OCI-LY7 (cell line): Measurements from ENCODE around the gene LSAMP. TPM values are rescaled to one million over a fixed set of nuclear protein-coding genes. Genes with fewer than 3 reads are reported as not detected.
"Not testable (repeated sequence)": the region's sequence is repeated elsewhere in the genome, so short reads cannot be mapped to it uniquely, and the experiment has no call there.

Experiments
- BruUV-seq: library from RNA; stranded (reverse); fragments of 400-500 nt; replicated peaks from 2 replicates; lab custom pipeline; 2021; lab: Mats Ljungman, UMichigan
- CTCF ChIA-PET: fragments of 300-600 bp; sonication (Branson Sonifier 250); formaldehyde crosslinking; loops from one replicate; lab custom pipeline; 2022; ENCODE audit warnings: antibody characterized with exemption; ENCODE audit not compliant: unreplicated experiment; lab: Charles Lee
- POLR2A ChIA-PET: fragments of 300-600 bp; sonication (Branson Sonifier 250); formaldehyde crosslinking; loops from one replicate; lab custom pipeline; 2022; ENCODE audit warnings: antibody characterized with exemption; lab: Charles Lee
- DNase-seq: peaks from one replicate; pipeline ENCODE4 v3.0.0-alpha.2; 2015; ENCODE audit warnings: low spot score
- H2AFZ ChIP-seq: fragments of 200-600 bp; sonication (generic), shearing (Covaris generic); 2 replicates; pipeline ENCODE4 v1.6.1; 2014; ENCODE audit warnings: mild to moderate bottlenecking, antibody characterized with exemption, low read length, moderate library complexity
- H3K27ac ChIP-seq: fragments of 200-600 bp; sonication (generic); 2 replicates; pipeline ENCODE4 v1.5.1; 2014; ENCODE audit warnings: mixed run types, low read depth, mild to moderate bottlenecking, moderate library complexity, low read length, inconsistent platforms; ENCODE audit not compliant: poor library complexity, severe bottlenecking
- H3K36me3 ChIP-seq: fragments of 200-600 bp; sonication (generic); 2 replicates; pipeline ENCODE4 v1.6.1; 2014; ENCODE audit warnings: mild to moderate bottlenecking, antibody characterized with exemption, low read length, moderate library complexity, mixed read lengths; ENCODE audit not compliant: insufficient read depth
- H3K4me1 ChIP-seq: fragments of 200-600 bp; sonication (generic); 2 replicates; pipeline ENCODE4 v1.5.1; 2014; ENCODE audit warnings: mild to moderate bottlenecking, low read length; ENCODE audit not compliant: insufficient read depth, poor library complexity, severe bottlenecking
- H3K4me2 ChIP-seq: fragments of 200-600 bp; sonication (generic); 2 replicates; pipeline ENCODE4 v1.6.1; 2014; ENCODE audit warnings: mild to moderate bottlenecking, low read length
- H3K4me3 ChIP-seq: fragments of 200-600 bp; sonication (generic); 2 replicates; pipeline ENCODE4 v1.5.1; 2014; ENCODE audit warnings: mild to moderate bottlenecking, low read depth, low read length; ENCODE audit not compliant: poor library complexity, severe bottlenecking
- H3K79me2 ChIP-seq: fragments of 200-600 bp; sonication (generic); 2 replicates; pipeline ENCODE4 v1.6.1; 2016; ENCODE audit warnings: low read depth, mild to moderate bottlenecking, low read length, moderate library complexity, mixed read lengths; ENCODE audit not compliant: insufficient read depth
- H3K9me2 ChIP-seq: fragments of 200-600 bp; sonication (generic); 2 replicates; pipeline ENCODE4 v1.6.1; 2016; ENCODE audit warnings: mild to moderate bottlenecking, low read length, mixed read lengths; ENCODE audit not compliant: insufficient read depth
- H3K9me3 ChIP-seq: fragments of 200-600 bp; sonication (generic); 2 replicates; pipeline ENCODE4 v1.6.1; 2014; ENCODE audit warnings: mild to moderate bottlenecking, mixed run types, low read length, mixed read lengths
- H4K20me1 ChIP-seq: fragments of 200-600 bp; sonication (generic); 2 replicates; pipeline ENCODE4 v1.6.1; 2014; ENCODE audit warnings: mild to moderate bottlenecking, antibody characterized with exemption, low read length, moderate library complexity, mixed read lengths; ENCODE audit not compliant: insufficient read depth
- CTCF ChIP-seq: fragments of 200-600 bp; sonication (generic); conservative IDR thresholded peaks from 2 replicates; pipeline ENCODE4 v1.5.1; 2014; ENCODE audit warnings: mild to moderate bottlenecking, antibody characterized with exemption, low read length, moderate library complexity, mixed read lengths
- EZH2phosphoT487 ChIP-seq: fragments of 200-600 bp; sonication (generic); IDR thresholded peaks from 2 replicates; pipeline ENCODE4 v1.6.1; 2018; ENCODE audit warnings: low read depth, borderline replicate concordance, mild to moderate bottlenecking, mixed run types, antibody characterized with exemption, low read length, moderate library complexity, mixed read lengths
- intact Hi-C: fragments of 100-400 bp; cut with micrococcal nuclease; formaldehyde crosslinking; loops from one replicate; pipeline ENCODE4 v1.10.0; 2022; ENCODE audit not compliant: unreplicated experiment
- total RNA-seq, 2 experiments: library from RNA; depleted of rRNA in 1 of 2; stranded (reverse); fragments of >200 nt in 1 of 2; shearing (Covaris generic) in 1 of 2; gene quantifications; 2 replicates each; pipeline ENCODE4 v1.2.3, GENCODE V29; 2014 to 2022

The LSAMP gene
- total RNA-seq, 2 experiments from 2014 or later: 1.4 TPM; not detected in 1

DNA sequence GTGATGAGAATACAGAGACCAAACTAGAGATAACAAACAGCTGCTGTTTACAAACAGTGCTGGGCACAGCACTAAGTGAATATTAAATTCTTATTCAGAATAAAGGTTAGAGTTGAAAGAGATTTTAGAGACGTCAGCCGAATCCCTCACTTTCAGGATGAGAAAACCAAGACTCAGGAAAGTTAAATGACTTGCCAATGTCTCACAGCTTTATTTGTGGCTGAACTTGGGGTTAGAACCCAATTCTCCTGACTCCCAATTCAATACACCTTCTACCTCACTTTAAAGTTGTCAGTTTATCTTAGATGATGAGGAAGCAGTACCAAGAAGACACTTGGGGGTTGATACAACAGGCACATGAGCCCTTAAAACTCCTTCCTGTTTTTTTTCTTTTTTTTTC lies 641.1 kb downstream of the LSAMP start:
- ChIA-PET CTCF (no interaction called here), POLR2A (interaction anchor here (1.7 kb wide), 1 partner anchor 11 kb away, joined by 3 read pairs; no protein-coding TSS in a partner anchor)
- H3K27ac ChIP-seq: no peak overlapping the region
- H3K9me3 ChIP-seq: no peaks in the 10 kb centered on the region
- intact Hi-C loops: no loop called here
- H3K4me3 ChIP-seq: no peak overlapping the region
- no peaks in the 10 kb centered on the region for H3K79me2 ChIP-seq
- H3K9me2 ChIP-seq: no peaks in the 10 kb centered on the region
- no TSS peak for BruUV-seq
- H3K4me1 ChIP-seq: no peaks in the 10 kb centered on the region
- no peaks in the 10 kb centered on the region for H4K20me1 ChIP-seq
- no peak for TF ChIP-seq CTCF
- no peak for TF ChIP-seq EZH2phosphoT487
- no peak for DNase-seq
- H3K36me3 ChIP-seq: no peaks in the 10 kb centered on the region
- no peak overlapping the region for H3K4me2 ChIP-seq
- H2AFZ ChIP-seq: no peak overlapping the region

DNA sequence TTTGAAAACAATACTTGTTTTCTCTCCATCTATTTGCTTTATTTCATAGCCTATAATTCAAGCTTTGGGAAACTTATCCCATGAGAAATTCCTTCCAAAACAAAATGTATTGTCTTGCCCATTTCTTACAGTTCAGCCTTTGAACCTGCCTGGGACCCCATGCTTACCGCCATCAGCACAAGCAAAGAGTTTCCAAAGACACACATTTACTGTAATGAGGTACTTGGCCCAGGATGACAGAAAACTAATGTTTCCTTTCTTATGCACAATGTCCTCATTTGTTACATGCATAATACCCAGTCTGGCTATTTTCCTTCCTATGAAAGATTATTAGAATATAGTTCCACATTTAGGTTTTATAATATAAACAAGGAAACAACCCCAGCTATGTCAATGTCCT lies 641.6 kb downstream of the LSAMP start:
- Histone ChIP-seq H3K4me2 (no peak overlapping the region), H3K4me3 (no peak overlapping the region), H2AFZ (no peak overlapping the region), H4K20me1 (no peaks in the 10 kb centered on the region), H3K9me2 (no peaks in the 10 kb centered on the region), H3K27ac (no peak overlapping the region), H3K4me1 (no peaks in the 10 kb centered on the region), H3K36me3 (no peaks in the 10 kb centered on the region), H3K79me2 (no peaks in the 10 kb centered on the region), H3K9me3 (no peaks in the 10 kb centered on the region)
- no peak for DNase-seq
- intact Hi-C loops: no loop called here
- ChIA-PET CTCF (no interaction called here), POLR2A (interaction anchor here (0.6 kb wide), 1 partner anchor 441 kb away, joined by 4 read pairs; no protein-coding TSS in a partner anchor)
- BruUV-seq: no TSS peak
- TF ChIP-seq EZH2phosphoT487 (no peak), CTCF (no peak)

DNA sequence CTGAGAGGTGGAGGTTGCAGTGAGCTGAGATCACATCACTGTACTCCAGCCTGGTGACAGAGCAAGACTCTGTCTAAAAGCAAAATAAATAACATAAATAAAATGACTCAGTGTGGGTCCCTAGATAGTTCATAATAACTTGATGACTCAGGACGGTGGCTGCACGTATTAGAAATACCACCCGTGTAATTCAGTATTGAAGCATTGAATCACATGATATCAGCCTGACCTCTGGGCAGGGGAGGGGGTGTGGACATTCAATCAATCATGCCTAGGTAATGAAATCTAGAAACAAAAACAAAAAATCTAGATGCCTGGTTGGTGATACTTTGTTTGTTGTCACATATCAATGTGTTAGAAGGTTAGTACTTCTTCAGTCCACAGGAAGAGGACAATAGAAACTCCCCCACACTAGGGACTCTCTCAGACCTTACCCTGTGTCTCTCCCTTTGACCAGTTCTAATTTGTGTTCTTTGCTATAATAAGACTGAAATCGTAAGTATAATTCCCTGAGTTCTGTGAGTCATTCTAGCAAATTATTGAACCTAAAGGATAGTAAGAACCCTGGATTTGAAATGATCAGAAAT lies 644.7 kb downstream of the LSAMP start:
- no peak for DNase-seq
- BruUV-seq: no TSS peak
- H3K9me2 ChIP-seq: no peaks in the 10 kb centered on the region
- H3K79me2 ChIP-seq: no peaks in the 10 kb centered on the region
- H3K36me3 ChIP-seq: no peaks in the 10 kb centered on the region
- no peaks in the 10 kb centered on the region for H3K9me3 ChIP-seq
- no peak overlapping the region for H3K4me2 ChIP-seq
- TF ChIP-seq EZH2phosphoT487: no peak
- TF ChIP-seq CTCF: no peak
- ChIA-PET CTCF (no interaction called here), POLR2A (interaction anchor here (0.7 kb wide), 1 partner anchor 22 kb away, joined by 3 read pairs; no protein-coding TSS in a partner anchor)
- H3K4me1 ChIP-seq: no peaks in the 10 kb centered on the region
- H3K27ac ChIP-seq: no peak overlapping the region
- H3K4me3 ChIP-seq: no peak overlapping the region
- H4K20me1 ChIP-seq: no peaks in the 10 kb centered on the region
- intact Hi-C loops: no loop called here
- no peak overlapping the region for H2AFZ ChIP-seq

DNA sequence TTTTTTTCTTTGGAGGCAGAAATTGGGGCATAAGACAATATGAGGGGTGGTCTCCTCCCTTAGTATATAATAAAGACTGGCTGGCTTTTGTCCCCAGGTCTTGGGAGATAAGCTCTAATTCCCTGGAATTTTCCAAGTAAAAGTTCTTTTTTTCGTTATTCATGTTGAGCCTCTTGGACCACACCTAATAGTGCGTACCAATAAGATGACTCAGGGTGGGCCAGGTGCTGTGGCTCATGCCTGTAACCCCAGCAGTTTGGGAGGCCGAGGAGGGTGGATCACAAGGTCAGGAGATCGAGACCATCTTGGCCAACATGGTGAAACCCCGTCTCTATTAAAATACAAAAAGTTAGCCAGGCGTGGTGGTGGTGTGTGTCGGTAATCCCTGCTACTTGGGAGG lies 645.2 kb downstream of the LSAMP start:
- H3K27ac ChIP-seq, H3K4me3 ChIP-seq, POLR2A ChIA-PET, intact Hi-C loops, CTCF ChIA-PET, BruUV-seq, H3K9me3 ChIP-seq, H3K4me1 ChIP-seq, H2AFZ ChIP-seq, H4K20me1 ChIP-seq, H3K79me2 ChIP-seq, H3K9me2 ChIP-seq, DNase-seq, H3K4me2 ChIP-seq, H3K36me3 ChIP-seq: not testable (repeated sequence)
